GM18511 (cell line): Measurements from ENCODE around the gene ZMIZ1.

ENCODE experiments used
- ATAC-seq: cut with Tn5 transposase; IDR thresholded peaks from one replicate; pipeline ENCODE4 v1.9.1; 2021; ENCODE audit warnings: mild to moderate bottlenecking, moderate library complexity; ENCODE audit not compliant: unreplicated experiment

The ZMIZ1 gene

DNA sequence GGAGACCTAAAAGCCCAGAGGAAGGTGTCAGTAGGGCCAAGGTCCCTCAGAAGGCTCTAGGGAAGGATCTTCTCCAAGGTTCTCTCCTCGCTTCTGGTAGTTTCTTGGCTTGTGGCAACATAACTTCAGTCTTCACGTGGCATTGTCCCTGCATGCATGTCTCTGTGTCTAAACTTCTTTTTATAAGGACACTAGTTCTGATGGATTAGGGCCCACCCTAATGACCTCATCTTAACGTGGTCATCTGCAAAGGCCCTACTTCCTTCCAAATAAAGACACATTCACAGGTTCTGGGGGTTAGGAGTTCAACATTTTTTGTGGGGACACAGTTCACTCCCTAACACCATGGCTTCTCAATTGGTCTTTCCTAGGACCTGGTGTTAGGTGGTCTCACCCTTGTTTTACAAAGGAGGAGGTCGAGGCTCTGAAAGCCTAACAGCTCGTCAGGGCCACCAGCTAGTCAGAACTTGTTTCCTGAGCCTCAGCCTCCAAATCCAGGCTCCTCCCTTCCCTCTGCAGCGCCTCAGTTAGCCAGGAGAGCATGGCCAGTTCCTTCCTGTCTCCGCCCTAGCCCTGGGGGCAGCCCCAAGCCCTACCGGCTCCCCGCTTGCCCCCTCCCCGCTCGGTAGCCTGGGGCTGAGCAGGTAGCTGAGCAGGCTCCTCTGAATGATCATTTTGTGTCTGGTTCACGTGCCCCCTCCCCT, 168.8 kb downstream of the ZMIZ1 start:
- ATAC-seq: no peak

DNA sequence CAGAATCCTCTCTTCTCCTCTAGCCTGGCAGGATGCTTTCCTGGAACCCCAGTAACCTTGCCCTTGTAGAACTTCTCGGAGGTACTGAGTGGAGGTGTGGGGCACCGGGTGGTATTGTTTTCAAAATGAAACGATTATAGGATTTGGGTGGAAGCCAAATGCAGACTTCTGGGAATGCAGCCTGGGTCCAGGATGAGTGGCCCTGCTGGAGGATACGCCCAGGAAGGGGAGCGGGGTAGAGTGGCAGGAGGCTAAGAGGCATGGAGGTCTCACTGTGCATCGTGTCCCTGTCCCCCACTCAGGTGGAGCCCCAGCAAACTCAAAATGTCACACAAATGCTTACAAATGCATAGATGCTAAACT, 169.4 kb downstream of the ZMIZ1 start:
- ATAC-seq: no peak

DNA sequence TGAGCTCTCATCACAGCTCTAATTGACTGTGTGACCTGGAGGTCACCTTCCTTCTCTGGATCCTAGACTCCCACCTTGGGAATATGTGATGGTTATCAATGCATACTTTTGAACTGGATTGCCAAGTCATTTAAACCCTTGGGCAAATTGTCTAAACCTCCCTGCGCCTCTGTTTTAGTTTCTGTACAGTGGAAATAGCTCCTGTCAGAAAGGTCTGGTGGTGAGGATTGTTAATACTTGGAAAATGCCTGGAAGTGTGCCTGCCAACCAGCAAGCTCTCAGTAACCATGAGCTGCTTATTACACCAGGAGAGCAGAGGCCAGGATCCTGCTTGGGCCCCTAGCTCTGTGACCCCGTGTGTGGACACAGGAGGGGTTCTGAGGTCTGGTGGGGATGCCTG, 169.8 kb downstream of the ZMIZ1 start:
- ATAC-seq: no peak

DNA sequence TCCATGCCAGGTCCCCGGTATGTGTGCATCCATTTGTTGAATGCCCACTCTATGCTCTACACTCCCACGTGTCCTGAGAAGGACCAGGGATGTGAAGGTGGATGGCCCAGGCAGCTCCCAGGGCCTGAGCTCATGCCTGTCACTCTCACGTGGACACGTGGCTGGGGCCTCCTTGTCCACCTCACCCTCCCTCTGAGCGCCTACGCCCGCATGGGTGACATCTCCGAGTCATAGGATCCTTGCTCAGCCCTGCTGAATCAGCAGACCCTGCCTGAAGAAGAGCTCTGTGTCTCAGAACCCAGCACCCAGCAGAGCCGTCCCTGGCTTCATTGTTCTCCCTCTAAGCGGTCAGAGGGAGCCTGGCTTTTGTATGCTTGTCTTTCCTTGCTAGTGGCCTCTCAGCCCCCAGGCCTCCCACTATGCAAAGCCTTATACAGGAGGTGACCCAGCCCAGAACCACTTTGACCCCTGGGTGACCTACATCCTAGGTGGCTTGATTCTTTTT, 170.6 kb downstream of the ZMIZ1 start:
- no peak for ATAC-seq

DNA sequence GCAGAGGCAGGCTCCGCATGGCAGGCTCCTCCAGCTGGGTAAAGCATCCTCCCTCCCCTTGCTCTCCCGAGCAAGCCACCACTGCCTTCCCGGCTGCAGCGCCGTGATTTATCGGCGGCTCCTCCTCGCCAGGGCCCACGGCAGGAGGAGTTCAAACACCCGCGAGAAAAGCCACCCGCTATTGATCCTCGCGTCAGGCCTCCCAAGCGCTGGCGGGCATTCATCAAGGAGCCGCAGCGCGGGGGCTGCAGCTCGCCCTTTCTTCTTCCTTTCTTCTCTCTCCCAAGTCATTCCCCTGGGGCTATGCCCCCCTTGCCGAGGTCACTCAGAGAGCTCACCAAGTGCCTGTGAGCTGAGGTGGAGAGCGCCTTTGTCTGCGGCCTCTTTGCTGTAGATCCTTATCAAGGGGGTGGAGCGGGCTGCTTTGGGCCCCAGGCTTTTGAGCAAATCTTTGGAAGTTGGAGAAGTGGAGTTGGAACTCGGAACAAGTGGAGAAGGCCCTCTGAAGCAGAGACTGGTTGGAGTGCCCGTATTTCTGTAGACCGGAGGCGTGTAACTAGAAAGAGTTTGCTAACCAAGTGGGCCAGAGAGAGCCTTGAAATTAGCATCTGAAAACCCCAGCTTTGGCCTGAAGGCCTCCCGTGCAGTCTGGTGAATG, 171.3 kb downstream of the ZMIZ1 start:
- no peak for ATAC-seq

DNA sequence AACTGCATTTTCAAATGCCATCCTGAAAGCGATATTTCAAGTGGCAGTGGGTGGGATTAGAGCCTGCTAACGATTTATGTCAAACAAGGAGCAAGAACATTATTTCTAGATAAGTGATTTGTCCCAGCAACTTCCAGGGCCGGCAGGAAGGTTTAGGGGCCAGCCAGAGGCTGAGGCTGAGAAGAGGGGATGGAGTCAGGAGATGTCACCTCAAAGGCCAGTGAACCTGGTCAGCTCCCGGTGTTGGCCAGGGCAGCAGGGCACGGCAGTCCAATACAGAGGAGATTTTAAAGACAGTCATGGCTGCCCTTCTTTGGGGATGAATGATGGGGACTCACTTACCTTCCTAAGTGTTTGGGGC, 172.8 kb downstream of the ZMIZ1 start:
- ATAC-seq: no peak

DNA sequence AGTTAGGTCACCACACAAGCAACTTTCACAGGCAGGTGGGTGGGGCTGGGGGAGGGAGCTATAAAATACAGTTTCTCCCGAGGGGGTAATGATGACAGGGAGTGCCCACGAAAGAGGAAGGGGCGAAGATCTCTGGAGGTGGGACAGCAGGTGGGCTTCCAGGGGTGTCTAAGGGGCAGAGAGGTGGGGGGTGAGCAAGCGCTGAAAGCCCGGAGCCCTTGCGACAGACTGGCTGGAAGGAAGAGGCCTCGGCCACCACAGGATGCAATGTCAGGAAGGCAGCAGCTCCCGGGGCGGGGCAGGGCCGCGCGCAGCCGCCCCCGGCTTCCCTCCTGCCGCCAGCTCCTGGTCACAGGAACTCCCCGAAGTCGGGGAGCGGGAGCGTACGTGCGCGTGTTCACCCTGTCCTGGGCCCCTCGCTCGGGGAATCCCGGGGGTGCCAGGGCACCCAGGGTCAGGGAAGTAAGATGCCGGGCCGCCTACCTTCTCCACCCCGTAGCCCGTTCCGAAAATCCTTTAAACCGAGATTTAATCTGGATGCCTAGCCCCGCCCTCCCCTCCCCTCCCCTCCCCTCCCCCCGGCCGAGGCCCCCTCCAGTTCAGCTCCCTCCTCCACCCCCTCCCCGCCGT, 173.3 kb downstream of the ZMIZ1 start:
- no peak for ATAC-seq

DNA sequence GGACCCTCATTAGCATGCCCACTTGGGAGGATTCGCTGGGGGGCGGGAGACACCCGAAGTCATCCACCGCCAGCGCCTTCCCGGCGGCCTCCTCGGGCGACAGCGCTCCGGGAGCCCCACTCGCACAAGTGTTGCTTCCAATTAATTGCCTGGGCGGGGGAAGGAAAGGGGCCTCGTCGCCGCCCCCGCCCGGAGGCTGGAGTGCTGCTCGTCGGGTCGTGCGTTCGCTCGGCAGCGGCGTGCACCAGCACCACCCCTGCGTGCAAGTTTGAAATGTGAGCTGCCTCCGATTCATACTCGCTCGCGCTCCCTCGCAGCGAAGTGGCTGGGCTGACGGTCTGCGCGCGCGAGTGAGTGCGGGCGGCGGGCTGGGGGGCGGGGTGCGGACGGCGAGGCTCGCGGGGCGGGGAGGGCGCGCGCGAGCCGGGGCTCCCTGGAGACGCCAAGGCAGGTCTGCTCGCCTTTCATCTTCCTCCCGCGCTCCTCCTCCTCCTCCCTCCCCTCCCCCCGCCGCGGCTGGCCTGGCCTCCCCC, 173.9 kb downstream of the ZMIZ1 start:
- ATAC-seq: peak; percentile 31

DNA sequence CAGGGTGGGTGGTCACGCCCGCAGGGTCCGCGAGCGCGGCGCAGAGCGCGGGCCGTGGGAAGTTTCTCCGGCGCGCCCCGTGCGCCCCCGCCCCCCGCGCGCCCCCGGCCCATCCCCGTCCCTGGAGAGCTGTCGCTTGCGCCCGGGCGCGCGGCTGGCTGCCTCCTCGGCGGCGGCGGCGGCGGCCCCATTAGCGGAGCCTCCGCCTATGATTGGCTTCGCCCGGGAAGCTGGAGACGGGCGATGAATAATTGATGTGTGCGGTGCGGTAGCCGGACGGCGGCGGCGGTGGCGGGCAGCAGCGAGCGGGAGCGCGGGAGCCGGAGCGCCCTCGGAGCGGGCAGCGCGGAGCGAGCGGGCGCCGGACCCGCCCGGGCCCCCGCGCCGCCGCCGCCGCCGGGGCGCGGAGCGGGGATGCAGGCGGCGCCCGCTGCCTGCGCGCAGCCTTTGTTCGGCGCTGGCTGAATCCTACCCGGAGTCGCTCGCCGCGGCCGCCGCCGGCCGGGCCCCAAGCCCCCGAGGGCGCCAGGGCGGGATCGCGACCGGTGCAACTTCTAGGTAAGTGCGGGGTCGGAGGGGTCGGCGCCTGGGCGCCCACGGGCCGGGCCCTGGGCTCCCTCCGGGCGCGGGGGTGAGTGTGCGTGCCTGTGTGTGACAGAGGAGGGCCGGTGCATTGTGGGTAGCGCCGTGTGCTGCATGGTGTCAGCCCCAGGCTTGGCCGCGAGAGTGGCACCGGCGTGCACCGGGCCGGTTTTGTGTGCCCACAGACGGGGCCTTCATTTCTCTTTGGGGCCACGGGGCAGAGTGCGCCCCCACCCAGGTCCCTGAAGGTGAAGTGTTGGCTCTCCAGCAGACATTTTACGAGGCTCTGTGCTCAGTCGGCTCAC, 174.7 kb downstream of the ZMIZ1 start:
- peak; percentile 57 for ATAC-seq

DNA sequence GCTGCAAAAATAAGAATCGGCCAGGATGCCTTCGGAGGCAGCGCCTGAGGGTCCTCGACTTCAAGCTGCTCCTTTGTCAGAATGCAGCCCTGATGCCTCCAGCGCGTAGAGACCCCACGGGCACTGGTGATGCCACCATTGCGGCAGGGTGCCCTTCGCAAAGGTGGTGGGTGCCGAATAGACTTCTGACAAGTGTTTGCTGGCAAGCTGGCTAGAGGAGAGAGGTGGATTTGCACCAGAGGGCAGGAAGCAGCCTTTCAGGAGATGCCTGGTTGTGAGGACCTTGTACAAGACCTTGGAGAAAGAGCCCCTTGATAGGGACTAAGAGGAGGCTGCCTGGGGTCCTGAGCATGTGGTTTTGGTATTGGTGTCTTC, 175.3 kb downstream of the ZMIZ1 start:
- peak; percentile 0 for ATAC-seq

DNA sequence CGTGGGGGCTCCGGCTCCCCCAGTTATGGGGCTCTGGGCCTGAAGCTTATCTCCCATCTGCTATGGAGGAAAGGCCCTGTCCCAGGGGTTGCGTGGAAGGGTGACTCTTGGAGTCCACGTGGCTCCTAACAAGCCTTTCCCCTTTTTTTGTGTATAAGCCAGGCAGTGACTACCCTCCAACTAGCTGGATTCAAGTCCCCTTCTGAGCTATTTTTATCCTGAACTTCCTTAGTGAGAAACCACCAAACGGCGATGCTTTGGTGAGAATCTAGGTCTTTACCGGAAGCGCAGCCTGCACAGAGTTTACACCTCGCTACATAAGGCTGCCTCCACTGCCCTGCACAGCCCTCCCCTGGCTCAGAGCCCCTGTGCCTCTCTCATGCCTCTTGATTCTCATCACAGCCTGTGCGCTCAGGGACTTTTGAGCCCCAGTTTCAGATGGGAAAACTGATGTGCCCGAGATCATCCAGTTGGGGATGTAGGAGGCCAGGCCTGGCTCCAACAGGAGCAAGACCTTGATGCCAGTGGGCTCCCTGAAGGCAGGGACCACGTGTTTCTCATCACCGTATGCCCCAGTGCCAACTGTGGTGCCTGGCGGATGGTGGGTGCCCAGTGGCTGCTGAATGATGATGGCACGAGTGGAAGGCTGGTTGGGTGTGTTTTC, 176.2 kb downstream of the ZMIZ1 start:
- peak; percentile 31 for ATAC-seq

DNA sequence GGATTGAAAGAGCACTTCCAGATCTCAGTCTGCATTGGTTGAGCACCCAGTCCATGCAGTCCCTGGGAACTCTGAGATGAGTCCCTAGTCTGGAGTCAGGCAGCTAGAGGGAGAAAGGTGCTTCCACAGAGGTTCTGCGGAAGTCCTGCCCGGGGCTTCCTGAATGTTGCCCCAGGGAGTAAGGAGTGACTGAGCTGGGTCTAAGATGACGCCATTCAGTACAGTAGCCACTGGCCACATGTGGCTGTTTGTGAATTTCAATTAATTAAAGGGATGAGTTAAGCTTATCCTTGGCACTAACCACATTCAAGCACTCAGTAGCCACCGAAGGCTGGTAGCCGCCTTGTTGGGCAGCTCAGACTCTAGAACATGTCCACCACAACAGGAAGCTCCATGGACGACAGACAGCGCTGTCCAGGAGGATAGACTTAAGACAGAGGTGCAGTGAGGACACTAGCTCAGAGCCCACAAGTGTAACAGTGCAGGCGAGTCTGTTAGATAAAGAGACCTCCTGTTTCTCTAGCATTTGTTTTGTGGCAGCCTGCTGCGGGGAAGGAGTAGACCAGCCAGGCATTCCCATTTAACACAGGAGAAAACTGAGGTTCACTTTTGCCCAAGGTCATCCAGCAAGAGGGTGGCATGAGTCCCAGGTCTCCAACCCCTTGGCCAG, 176.9 kb downstream of the ZMIZ1 start:
- no peak for ATAC-seq

DNA sequence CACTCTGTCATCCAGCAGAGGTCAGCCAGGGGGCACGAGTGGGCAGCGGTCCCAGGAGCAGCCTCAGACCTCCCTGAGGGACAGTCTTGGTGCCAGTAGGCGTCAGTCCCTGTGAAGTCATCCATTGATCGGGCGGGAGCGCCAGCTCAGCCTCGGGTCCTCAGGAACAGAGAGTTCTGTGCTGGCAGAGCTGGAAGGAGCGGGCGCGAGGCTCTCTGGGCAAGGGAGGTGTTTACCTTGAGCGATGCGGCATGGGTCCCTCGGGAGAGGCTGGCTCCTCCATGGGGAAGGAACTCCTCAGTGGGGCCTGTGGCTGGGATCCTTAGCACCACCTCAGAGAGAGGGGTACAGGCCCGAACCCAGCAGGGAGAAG, 177.4 kb downstream of the ZMIZ1 start:
- ATAC-seq: no peak

DNA sequence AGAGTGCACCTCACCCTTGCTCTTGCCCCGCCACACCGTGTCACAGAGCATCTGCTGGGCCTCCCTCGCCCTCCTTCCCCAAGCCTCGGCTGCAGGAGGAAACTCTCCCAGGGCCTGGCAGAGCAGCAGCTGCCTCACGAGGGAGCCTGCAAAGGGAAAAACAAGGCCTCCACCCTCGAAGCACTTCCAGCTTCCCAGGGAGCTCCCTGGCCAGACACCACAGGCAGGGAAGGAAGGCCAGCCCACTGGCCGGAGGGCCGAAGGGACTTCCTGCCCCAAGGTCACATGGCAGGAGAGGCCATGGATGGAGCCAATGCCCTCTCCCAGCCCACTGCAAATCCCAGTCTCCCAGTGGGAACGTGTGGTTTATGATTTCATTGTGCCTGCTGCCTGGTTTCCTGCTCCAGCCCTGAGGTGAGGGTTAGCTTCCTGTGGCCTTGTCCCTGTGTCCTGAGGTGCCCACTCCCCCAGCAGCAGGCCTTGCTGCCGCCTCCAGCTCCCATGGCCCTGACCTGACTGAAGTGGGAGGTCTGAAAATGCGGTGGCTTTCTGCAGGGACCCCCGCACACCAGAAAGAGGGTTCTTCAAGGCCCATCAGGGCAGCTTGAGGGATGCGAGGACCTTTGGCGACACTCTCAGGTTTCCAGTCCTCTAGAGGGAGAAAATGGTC, 178.0 kb downstream of the ZMIZ1 start:
- no peak for ATAC-seq

DNA sequence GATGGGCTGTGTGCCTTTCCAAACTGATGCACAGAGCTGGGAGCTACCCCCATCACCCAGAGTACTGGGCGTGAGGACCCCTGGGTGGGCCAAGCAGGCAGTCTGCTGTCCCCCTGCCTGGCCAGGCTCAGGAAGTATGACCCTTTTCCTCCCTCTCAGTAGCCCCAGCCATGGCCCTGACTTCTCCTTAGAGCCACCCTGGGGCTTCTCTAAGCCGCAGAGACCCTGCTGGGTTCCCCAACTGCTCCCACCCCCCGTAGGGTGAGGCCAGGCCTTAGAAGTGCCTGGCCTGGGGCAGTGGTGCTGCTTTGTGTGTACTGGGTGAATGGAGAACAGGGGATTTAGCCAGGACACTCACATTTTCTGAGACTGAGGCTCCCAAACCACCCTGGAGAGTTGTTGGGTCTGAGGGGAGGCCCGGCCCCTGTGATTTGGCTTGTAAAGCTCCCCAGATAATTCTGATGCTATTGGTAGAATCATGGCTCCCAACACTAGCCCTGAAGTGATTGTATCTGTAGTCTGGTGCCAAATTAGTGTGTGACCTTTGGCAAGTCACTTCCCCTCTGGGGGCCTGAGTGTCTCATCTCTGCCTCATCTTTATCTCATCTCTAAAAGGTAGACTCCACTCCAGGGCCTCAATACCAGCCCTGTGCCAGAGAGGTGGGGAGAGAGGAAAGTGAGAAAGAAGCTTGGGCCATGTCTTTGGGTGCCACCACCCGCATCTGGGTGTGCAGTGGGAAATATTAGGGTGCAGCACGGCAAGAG, 178.8 kb downstream of the ZMIZ1 start:
- no peak for ATAC-seq

DNA sequence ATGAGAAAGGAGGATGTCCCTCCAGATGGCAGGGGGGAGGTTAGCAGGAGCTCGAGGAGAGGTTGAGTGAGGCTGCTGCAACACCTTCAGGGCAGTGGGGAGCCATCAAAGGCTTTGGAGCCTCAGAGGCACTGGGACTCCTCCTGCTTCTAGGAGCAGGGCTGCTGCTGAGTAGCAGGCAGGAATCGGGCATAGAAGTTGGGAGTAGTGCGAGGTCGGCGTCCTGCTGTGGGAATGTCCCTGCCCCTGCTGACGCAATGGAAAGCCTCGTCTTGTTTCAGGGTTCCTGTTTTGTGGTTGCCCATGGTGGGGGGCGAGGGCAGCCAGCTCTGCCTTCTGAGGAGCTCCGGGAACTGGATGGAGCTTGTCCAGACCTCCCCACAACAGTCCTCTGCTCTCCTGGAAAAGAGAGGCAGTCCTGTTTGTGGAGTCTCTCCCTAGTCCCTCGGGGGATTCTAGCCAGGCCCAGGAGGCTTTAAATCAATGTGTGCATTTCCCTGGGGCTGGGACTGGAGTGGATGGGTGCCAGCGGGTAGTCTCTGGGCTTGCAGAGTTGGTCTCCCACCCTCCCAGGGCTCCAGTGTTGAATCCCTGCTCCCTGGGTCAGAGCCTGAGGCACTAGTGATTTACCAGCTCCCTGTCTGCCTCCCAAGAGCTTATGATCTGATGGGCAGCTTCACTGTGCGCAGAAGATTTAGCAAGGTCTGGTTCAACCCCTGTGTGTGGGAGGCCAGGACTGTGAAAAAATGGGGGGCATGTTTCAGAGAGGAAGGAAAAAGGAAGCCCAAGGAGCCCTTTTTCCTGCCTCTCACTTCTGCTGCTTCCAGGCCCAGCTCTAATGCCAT, 179.8 kb downstream of the ZMIZ1 start:
- ATAC-seq: no peak

DNA sequence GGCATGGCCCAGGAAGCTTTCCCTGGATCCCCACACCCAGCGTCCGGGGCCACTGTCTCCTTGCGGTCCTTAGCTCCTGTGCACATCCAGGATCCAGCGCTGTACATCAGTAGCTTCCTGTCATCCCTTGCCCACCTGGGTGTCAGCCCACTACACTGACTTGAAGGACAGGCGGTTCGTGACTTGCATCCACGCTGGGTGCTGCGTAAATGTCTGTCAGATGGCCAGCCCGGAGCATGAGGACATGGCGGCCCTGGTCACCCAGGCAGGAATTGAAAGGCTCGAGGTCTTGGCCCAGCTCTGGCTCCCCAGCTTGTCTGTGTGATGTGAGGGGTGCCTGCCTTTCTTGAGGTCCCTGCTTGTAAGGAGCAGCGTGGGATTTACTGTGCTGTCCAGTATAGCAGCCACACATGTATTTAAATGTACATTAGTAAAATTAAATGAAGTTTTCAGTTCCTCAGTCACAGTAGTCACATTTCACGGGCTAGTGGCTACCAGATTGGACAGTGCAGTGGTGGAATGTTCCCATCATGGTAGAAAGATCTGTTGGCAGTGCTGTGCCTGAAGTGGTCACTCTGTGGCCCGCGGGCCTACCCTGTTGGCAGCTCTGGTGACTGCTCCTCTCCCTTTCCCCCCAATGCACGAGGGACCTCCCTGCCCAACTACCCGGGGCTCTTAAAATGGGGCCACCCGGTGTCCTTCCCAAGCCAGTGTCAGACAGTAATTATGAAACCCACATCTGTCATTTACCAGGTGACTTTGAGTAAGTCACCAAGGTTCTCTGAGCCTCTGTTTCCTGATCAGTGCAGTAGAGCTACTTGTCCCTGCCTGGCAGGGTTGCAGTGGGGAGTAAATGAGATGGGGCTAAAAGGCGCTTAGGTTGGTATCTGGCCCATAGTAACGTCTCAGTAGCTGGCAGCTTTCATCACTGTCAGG, 180.7 kb downstream of the ZMIZ1 start:
- peak; percentile 72 for ATAC-seq
